Gastroesophageal sphincter (tissue), 3 donors: ENCODE measurements around the gene RBM18.

Experiments used
- EP300 ChIP-seq: sonication (generic); formaldehyde crosslinking; IDR thresholded peaks from one replicate; pipeline ENCODE4 v1.6.1; 2017; ENCODE audit warnings: antibody characterized with exemption, mild to moderate bottlenecking
- POLR2A ChIP-seq, 2 donors: fragments of 450-650 bp; IDR thresholded peaks; one replicate each; pipeline ENCODE4 v1.6.1; 2017; ENCODE audit warnings: antibody characterized with exemption in 2 of 2, mild to moderate bottlenecking in 2 of 2, moderate library complexity in 1 of 2
- POLR2AphosphoS5 ChIP-seq: sonication (generic); formaldehyde crosslinking; IDR thresholded peaks from one replicate; pipeline ENCODE4 v1.6.1; 2017; ENCODE audit warnings: antibody characterized with exemption
- TF ChIP-seq, protein P1 (sequence below), 4 experiments: fragments of 200-600 bp in 2 of 4; fragments of 450-650 bp in 2 of 4; sonication (generic) in 1 of 4; IDR thresholded peaks; one replicate each; pipeline ENCODE4 v1.5.1; 2017 to 2019; ENCODE audit warnings: antibody characterized with exemption in 4 of 4, mild to moderate bottlenecking in 2 of 4, moderate library complexity in 2 of 4

DNA sequence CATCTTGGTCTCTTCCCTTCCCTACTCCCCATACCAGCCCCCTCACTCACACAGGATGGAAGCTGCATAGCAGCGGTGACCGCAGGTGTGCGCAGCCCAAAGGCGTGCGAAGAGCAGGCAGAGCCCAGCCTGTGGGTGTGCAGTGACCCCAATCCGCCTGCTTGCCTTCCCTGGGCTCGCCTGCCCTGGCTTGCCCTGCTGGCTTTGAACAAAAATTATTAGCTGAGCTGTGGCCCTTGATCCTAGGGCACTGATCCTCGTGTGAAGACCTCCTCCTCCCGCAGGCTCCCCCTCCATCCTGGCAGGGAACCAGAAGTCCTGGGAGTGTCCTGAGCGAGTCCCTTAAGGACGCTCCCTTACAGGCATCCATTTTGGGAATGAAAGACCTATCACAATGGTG lies 73.1 kb downstream of the RBM18 start:
- TF ChIP-seq POLR2AphosphoS5 (no peak), EP300 (no peak), POLR2A (IDR thresholded peaks at IDR 0.05) (no peak)
- TF ChIP-seq, protein P1, sequence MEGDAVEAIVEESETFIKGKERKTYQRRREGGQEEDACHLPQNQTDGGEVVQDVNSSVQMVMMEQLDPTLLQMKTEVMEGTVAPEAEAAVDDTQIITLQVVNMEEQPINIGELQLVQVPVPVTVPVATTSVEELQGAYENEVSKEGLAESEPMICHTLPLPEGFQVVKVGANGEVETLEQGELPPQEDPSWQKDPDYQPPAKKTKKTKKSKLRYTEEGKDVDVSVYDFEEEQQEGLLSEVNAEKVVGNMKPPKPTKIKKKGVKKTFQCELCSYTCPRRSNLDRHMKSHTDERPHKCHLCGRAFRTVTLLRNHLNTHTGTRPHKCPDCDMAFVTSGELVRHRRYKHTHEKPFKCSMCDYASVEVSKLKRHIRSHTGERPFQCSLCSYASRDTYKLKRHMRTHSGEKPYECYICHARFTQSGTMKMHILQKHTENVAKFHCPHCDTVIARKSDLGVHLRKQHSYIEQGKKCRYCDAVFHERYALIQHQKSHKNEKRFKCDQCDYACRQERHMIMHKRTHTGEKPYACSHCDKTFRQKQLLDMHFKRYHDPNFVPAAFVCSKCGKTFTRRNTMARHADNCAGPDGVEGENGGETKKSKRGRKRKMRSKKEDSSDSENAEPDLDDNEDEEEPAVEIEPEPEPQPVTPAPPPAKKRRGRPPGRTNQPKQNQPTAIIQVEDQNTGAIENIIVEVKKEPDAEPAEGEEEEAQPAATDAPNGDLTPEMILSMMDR (IDR thresholded peaks at IDR 0.05), result no peak
